Activated CD8-positive, alpha-beta memory T cell treated with anti-CD3 and anti-CD28 coated beads for 48 hours (primary cell): ENCODE measurements around the gene IL6ST.
"Not testable (repeated sequence)": the region's sequence is repeated elsewhere in the genome, so short reads cannot be mapped to it uniquely, and the experiment has no call there.

Source experiments
- DNase-seq, 3 experiments: peaks; one replicate each; pipeline ENCODE4 v3.0.0-alpha.2; 2020; ENCODE audit warnings: low read depth in 2 of 3, low spot score in 2 of 3

Gene IL6ST

DNA sequence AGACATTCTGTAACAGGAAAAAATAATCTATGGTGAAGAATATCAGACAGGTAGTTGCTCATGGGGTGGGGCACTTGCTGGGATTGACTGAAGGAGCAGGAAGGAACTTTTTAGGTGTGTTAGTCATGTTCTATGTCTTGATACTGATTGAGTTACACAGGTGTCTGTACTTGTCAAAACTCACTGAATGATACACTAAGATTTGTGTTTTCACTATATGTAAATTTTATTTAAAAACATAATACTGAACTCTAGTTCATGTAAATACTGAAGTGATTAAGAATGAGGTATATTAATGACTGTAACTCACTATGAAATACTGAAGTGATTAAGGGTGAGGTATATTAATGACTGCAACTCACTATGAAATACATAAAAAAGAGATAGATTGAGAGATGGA is 28.5 kb downstream of the IL6ST start:
- DNase-seq = no peak

DNA sequence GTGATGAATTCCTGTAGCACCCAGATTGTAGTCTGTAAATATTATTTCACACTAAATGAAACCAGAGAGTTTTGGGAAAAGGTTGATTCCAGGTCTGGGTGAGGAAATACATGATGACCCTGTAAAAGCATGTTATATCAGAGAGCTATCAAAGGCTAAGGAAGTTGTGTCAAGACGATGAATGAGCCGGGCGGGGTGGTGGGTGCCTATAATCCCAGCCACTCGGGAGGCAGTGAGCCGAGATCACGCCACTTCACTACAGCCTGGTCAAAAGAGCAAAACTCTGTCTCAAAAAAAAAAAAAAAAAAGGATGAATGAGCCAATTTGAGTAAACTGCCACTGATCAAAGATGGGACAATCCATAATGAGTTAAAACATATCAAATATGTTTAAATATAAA is 29.2 kb downstream of the IL6ST start:
- DNase-seq = no peak

DNA sequence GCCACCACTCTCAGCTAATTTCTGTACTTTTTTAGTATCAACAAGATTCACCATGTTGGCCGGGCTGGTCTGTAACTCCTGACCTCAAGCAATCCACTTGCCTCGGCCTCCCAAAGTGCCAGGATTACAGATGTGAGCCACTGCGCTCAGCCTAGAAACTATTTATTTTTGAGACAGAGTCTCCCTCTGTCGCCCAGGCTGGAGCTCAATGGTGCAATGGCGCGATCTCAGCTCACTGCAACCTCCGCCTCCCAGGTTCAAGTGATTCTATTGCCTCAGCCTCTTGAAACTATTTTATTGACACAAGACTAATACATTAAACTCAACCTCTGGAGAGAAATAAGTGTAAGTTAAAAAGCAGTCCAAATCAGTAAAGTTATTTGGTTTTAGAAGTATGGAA is 34.0 kb downstream of the IL6ST start:
- DNase-seq = no peak

DNA sequence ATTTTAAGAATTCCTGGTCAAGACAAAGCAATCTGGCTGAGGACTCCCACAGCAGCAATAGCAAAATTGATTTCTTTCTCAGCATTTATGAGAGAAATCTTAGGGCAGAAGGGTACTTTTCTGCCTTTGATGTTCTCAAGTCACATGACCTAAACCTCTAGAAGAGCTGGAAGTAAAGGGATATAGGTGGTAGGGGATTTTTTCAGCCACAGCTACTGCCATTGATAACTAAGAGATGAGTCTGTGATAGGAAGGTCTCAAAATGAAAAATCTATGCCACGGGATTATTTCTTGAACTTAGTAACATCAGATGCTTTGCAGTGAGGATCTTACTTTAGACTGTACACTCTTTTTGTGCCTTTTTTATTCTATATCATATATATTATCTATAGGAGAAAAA is 35.6 kb downstream of the IL6ST start:
- no peak for DNase-seq

DNA sequence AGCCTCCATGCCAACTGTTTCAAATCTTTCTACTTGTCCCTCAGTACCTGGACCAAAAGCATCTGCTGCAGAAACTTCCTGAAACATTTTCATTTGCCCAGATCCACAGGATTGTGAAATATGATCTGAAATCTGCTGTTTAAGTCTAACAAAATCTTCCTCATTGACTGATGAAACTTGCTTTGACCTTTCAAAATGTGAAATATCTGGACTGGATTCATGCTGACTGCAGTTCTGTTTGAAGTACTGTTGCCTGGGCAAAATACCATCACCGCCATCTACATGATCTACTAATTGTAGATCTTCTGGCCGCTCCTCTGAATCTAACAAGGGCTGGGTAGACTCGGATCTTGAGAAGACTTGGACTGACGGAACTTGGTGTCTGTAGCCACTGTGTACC is 53.6 kb downstream of the IL6ST start:
- not testable (repeated sequence) for DNase-seq

DNA sequence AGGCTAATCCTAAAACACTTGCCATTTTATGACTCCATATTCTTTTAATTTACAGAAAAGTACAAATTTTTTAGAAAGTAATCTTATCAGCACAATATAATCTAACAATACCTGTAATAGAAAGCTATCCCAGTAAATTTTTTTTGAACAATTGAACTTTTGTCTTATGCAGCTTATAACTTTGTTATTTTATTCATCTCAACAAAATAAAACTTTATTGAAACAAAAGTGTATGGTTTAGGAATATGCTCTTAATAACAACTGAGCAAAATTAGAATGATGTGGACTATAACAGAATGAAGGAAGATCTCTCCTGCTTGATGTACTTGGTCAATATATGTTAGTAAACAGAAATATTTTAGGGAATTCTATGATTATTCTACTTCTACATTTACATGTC is 57.2 kb downstream of the IL6ST start:
- not testable (repeated sequence) for DNase-seq

DNA sequence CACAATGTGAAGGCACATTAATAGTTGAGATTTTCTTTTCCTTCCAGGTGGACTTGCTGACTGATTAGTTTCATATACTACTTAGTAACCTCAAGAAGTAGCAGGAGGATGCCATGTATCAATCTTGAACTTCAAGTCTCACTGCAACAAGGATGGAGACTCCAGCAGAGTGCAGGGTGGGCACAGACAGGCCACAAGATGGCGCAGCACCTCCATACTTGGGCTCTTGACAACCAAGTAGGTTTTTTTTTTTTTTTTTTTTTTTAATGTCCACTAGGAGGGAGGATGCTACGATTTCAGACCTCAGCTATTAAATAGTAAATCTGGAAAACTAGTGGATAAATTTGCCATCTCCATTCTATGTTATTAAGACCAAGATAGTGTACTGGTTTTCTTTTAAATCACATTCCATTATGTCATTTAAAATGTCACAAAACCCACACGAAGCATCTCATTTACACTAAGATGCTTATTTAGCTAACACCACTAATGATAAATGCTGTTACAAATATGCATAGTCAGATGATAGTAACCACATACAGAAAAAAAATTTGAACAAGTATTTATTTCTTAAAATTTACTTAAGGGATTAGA is 58.6 kb downstream of the IL6ST start:
- peak in 2 of 3 experiments; percentile 32 to 53 for DNase-seq

DNA sequence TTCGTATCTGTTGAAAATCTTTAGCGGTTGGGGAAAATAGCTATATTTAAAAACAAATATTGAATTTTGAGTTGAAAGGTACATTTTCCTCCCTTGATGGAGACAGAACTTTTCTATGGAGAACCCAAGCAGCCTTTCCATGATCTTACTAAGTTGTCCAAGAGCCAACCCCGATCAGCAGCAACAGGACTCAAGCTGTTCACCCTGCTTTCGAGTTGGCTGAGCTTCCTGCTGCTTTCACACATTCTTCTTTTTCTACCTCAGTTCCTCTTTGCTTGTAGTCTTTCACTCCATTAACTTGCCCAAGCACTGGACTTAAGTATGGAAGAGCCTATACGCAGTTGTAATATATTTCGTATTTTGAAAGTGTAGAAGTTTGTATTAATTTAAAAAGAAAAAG is 59.4 kb downstream of the IL6ST start:
- no peak for DNase-seq

DNA sequence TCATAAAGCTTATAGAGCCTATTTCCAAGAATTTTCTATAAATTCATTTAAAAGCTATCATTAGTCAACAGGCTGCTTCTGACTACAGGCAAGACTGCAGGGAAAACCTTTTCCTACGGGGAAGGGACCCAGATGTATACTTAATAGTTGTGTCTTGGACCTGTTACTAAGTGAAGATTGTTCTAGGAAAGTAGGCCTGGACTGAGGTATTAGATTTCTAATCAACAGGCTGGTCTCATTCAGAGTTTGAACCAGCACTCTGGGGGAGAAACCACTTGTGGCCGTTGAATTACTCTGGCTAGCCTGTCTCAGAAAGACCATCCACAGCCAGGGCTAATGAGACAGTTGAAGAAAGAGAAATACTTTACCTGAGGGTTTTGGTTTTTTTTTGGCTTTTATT is 60.0 kb downstream of the IL6ST start:
- DNase-seq = no peak

DNA sequence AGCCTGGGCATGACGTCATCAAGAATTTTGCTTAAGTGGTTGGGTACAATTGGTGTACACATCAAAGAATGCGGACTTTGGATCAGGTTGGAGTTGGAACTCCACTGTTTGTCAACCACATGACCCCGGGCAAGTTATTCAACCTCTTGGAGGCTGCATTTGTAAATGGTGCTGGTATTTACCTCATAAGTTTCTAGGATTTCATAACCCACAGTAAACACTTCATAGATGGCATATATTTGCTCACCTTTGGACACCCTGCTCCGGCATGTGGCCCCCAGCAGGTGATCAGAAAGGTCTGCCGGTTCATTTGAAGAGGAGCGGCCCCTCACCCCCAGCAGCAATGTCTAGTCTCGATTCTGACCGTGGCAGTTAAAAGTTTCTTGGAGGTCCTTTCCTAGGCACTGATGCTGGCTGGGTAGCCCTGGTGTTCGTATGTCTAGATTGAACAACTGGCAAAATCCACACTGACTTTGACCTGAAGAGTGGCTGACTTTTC is 60.6 kb downstream of the IL6ST start:
- DNase-seq = no peak

DNA sequence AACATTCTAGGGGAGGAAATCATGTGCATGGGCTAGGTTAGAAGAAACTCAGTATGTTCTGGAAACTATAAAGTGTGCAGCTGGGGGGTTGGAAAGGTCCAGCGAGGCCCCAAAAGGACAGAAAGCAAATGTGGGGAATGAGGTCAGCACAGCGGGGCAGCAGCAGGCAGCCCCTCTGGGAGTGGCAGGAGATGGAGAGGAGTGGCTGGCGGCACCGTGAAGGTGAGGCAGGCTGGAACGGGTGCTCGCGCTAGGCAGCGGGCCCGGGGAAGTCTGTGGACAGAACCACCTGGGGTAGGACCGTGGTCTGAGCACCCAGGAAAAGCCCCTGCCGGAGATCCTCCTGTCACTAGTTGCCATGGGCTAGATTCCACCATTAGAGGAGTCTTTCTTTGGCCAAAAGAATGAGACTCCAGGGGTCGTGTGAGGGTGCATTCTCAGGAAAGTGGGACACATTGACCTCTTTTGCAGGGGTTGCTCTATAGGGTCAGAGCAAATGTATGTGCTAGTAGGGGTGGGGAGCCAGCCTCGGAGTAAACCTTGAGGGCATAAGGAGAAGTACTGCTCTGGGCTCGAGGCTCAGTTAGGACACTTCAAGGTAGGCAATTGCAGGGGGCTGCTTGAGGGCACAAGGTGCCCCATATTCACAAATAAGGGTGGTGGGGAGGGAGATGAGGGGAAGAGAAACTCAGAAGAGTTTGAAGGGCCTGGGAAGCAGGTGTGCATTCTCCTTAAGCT is 61.2 kb downstream of the IL6ST start:
- no peak for DNase-seq

DNA sequence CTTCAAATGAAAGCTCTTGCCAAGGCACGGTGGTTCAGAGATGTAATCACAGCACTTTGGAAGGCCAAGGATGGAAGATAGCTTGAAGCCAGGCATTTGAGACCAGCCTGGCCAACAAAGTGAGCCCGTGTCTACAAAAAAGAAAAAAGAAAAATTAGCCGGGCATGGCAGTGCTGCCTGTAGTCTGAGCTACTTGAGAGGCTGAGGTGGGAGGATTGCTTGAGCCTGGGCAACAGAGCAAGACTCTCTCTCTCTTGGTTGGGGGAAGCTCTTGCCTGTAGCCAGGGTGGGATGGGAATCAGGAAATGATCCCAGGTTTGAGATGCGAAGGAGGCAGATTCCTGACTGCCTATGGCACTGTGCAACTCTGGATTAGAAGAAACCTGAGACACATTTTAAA is 62.1 kb downstream of the IL6ST start:
- DNase-seq = no peak

DNA sequence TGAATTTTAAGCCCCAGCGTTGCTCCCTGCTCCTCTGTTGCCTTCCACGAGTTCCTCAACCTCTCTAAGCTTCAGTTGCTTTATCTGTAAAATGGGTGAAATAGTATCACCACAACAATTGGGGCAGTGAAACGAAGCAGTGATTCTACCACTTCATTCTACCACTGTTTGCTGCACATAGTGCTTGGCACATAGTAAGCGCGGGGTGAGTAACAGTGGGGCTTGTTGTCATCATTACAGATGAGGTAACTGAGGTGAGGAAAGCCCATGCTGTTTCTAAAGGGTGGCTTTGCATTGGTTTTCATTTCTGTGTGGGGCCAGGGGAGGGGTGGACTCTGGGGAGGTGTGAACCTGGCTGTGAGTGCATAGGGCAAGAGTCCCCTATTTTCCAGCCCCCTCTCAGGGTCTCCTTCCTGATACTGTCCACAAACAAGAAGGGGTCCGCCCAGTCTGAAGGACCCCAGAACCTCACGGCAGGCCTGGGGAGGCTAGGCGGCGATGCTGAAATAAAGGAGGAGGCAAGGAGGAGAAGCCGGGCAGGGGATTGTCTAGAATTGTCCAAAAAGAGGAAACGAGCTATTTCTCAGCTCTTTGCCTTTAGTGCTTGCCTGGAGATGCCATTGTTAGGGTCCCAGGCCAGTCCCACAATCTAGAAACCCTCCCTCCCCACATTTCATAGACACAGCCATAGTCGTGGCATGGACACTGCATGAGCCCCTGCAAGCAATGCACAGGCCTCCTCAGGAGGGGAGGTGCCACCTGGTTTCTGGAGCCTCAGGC is 65.6 kb downstream of the IL6ST start:
- DNase-seq = no peak

DNA sequence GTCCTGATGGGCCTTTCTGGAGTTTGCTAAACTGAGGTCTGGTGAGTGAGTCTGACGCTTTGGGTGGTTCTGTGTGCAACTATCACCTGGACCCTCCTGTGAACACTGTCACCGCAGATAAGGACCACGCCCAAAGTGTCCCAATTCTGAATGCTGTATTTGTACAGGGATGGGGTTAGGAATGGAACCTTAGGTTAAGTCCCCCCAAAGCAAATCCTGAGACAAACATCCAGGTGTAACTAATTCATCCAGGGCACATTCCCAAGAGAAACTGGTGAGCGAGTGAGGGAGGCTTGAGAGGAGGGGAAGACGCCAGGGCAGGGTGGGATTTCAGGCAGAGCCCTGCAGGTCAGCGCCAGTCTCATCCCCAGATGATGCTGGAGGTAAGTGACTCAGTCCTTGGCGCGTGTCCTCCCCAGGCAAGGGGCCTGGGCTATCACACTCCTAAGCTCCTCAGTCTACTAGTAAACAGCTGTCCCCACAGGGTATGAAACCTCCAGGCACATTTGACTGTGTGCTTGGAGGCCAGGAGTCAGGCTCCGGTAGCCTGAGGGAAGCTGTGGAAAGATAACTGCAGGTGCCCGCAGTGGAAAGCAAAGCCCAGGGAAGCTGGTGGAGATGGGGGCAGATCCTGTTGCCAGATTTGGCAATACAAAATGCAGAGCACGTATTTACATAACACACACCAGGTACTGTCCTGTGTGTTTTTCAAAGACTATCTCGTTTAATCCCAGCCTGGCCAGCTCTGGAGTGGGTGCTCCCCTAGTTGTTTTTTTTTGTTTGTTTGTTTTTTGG is 66.7 kb downstream of the IL6ST start:
- no peak for DNase-seq

DNA sequence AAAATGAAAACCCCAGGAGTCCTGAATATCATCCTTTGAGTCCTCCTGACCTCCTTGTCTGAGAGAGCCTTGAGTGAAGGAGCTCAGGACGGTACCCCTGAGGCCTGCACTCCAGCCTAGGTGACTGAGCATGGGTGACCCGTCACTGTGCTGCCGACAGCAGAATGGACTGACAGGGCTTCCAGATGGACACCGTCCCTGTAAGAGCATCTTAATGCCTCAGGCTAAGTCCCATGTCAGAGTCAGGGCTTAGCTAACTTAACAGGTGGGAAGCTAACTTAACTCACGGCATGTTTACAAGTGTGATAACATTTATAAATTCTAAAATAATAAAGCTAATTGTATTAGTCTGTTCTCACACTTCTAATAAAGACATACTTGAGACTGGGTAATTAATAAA is 68.3 kb downstream of the IL6ST start:
- no peak for DNase-seq

DNA sequence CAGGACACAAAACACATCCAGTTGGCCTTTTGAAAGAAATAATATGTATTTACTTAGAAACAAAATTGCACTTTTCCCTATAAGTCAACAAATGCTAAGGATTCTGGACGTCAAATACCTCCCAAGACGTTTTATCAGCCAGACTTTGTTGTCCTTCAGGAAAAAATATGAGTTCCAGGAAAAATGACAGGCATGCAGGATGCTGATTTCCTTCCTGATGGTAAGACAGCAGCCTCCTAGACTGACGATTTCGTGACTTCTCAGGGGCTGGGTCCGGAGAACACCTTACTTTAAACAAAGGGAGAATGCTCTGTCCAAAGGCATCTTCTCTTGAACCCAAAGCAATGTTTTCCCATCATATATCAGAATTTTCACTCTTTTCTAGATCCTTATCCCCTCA is 69.1 kb downstream of the IL6ST start:
- DNase-seq = no peak

DNA sequence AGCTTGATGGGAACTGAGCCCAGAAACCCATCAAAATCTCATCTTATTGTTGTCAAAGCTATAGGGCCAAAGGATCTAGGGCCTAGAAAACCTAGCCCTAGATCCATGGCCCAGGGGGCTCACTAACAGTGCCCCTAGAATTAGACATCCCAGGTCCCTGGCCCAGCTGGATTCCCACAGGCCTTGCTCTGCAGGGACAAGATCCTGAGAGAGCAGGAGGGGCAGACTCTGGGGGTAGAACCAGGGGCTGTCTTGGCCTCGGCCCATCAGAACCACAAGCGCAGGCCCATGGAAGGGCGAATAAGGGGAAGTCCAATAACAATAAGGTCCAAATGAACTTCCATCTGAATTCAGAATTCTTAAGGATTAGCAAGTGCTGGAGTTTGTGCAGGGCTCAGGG is 69.6 kb downstream of the IL6ST start:
- no peak for DNase-seq

DNA sequence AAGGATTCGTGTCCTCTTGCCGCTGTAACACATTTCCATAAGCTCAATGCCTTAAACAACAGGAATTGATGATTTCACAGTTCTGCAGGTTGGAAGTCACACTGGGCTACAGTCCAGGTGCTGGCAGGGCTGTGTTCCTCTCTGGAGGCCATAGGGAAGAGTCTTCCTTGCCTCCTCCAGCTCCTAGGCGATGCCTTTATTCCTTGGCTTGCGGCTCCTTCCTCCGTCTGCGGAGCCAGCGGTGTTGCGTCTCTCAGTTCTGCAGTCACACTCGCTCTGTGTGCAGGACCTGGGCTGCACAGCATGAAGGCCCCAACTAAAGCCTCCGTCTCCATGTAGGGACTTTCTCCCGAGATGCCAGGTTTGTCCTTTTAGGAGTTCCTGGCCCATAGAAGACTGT is 70.0 kb downstream of the IL6ST start:
- DNase-seq = no peak

DNA sequence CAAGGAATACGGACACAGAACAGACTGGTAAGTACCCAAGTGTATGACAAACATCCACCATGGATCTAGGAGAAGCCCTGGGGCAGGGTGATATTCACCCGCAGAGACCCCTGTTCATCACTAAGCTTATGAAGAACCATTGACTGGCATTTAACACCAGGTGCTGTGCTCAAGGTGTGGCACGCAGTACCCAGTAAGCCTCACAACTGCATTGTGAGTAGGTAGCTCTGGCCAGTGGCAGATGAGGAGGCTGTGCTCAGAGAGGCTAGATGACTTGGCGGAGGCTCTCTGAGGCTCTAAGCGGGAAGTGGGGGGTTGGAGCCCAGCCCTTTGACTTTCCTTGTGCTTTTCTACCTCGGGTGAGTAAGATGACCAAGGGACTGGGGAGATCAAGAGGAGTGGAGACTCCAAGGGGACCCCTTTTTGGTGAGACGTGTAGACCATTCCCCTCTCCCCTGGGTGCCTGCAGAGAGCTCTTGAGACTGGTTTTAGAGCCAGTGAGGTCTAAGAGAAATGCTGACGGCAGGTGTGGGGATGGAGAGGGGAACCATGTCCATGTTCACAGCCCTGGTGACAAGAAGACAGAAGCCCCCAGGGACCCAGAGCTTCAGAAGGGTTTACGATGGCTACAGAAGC is 70.8 kb downstream of the IL6ST start:
- DNase-seq = no peak

DNA sequence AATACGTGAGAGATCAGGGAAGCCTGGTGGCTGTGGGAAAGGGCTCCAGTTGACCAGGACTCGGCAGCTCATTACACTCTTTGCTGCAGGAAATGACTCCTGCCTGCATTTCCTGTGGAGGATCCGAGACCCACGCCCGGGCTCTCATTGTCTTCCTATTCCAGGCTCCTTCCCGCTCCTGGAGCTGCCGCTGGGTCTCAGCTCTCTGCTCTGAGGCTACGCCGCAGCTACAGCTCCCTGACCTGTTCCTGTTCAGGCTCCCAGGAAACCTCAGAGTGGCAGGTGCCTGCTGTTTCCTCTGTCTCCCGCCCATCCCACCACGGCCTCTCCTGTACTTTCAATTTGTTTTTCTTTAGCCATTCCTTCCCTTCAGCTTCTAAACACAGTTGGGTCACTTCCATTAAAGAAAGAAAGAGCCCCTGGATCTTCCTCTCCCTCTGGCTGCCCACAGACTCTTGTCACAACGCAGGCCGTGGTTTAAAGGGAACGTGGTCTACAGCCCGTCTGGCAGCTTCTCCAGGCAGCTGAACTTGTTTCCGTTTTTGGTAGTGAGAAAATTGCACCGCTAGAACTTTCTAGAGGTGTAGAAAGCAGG is 71.5 kb downstream of the IL6ST start:
- no peak for DNase-seq

DNA sequence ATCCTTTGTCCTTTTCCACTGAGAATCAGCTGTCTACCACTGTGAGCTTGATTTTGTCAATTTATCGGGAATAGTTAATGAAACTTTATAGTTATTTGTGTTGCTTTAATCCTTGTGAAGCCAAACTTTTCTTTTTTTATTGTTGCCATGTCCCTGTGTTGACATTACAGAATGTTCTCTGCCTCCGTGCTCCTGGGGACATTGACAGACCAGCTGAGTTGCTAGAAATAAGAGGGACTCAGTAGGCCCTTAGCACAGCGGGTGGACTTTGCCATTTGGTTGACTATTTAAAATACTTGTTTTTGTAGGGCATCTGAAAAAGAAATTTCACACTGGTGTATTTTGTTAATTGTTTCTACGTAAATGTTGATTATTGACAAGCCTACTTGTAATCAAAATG is 73.1 kb downstream of the IL6ST start:
- DNase-seq = no peak
